Measurements from ENCODE around the gene EPB41L2. TPM values are rescaled to one million over a fixed set of nuclear protein-coding genes. Genes with fewer than 3 reads are reported as not detected.

Gene EPB41L2
- total RNA-seq, 1 donor from 2014 or later, result 61.6 TPM

- no peaks in the 10 kb centered on the region for H3K27me3 Mint-ChIP-seq
- TF ChIP-seq CTCF (IDR thresholded peaks at IDR 0.05; ENCODE audit: unreplicated experiment), result no peak
- no peak for DNase-seq (ENCODE audit: low spot score, unreplicated experiment)
- no peak overlapping the region for H3K27ac Mint-ChIP-seq
- peaks cover 2% of the 10 kb centered on the region for H3K36me3 Mint-ChIP-seq (ENCODE audit: insufficient read depth)
- H3K4me1 Mint-ChIP-seq (ENCODE audit: low read depth), result no peaks in the 10 kb centered on the region
- H3K4me3 Mint-ChIP-seq (ENCODE audit: low read depth), result no peak overlapping the region
- H3K9me3 Mint-ChIP-seq (ENCODE audit: low read depth), result peaks cover 3% of the 10 kb centered on the region
Measured at GRCh38 chr6:130961148-130961547, 101.9 kb downstream of the EPB41L2 start.

- Mint-ChIP-seq H3K27ac (no peak overlapping the region), H3K4me3 (ENCODE audit: low read depth) (no peak overlapping the region), H3K27me3 (no peaks in the 10 kb centered on the region), H3K4me1 (ENCODE audit: low read depth) (no peaks in the 10 kb centered on the region), H3K36me3 (ENCODE audit: insufficient read depth) (peaks cover 10% of the 10 kb centered on the region), H3K9me3 (ENCODE audit: low read depth) (peaks cover 3% of the 10 kb centered on the region)
- no peak for DNase-seq (ENCODE audit: low spot score, unreplicated experiment)
- no peak for TF ChIP-seq CTCF (IDR thresholded peaks at IDR 0.05; ENCODE audit: unreplicated experiment)
Measured at GRCh38 chr6:130959951-130960350, 103.1 kb downstream of the EPB41L2 start.

GRCh38 chr6:130958468-130958867, 104.6 kb downstream of the EPB41L2 start:
- no peaks in the 10 kb centered on the region for H3K4me1 Mint-ChIP-seq (ENCODE audit: low read depth)
- no peaks in the 10 kb centered on the region for H3K27me3 Mint-ChIP-seq
- no peak for TF ChIP-seq CTCF (IDR thresholded peaks at IDR 0.05; ENCODE audit: unreplicated experiment)

GRCh38 chr6:130955755-130956154, 107.3 kb downstream of the EPB41L2 start:
- DNase-seq (ENCODE audit: low spot score, unreplicated experiment), result no peak
- TF ChIP-seq CTCF (IDR thresholded peaks at IDR 0.05; ENCODE audit: unreplicated experiment), result no peak
- Mint-ChIP-seq H3K36me3 (ENCODE audit: insufficient read depth) (peaks cover 20% of the 10 kb centered on the region), H3K27me3 (no peaks in the 10 kb centered on the region), H3K9me3 (ENCODE audit: low read depth) (peaks cover 3% of the 10 kb centered on the region), H3K4me1 (ENCODE audit: low read depth) (no peaks in the 10 kb centered on the region), H3K27ac (no peak overlapping the region), H3K4me3 (ENCODE audit: low read depth) (no peak overlapping the region)

More at GRCh38 chr6:130958468-130958867, 104.6 kb downstream of the EPB41L2 start:
- Mint-ChIP-seq H3K36me3 (ENCODE audit: insufficient read depth) (peaks cover 13% of the 10 kb centered on the region), H3K9me3 (ENCODE audit: low read depth) (peaks cover 3% of the 10 kb centered on the region), H3K27ac (no peak overlapping the region), H3K4me3 (ENCODE audit: low read depth) (no peak overlapping the region)
- no peak for DNase-seq (ENCODE audit: low spot score, unreplicated experiment)

GRCh38 chr6:130949553-130949952, 113.5 kb downstream of the EPB41L2 start:
- H3K4me1 Mint-ChIP-seq (ENCODE audit: low read depth), result peaks cover 17% of the 10 kb centered on the region
- no peaks in the 10 kb centered on the region for H3K9me3 Mint-ChIP-seq (ENCODE audit: low read depth)
- no peak for TF ChIP-seq CTCF (IDR thresholded peaks at IDR 0.05; ENCODE audit: unreplicated experiment)
- no peak for DNase-seq (ENCODE audit: low spot score, unreplicated experiment)
- H3K4me3 Mint-ChIP-seq (ENCODE audit: low read depth), result no peak overlapping the region
- peaks cover 10% of the 10 kb centered on the region for H3K36me3 Mint-ChIP-seq (ENCODE audit: insufficient read depth)
- no peaks in the 10 kb centered on the region for H3K27me3 Mint-ChIP-seq
- no peak overlapping the region for H3K27ac Mint-ChIP-seq

Measured in progenitor cell of endocrine pancreas (in vitro differentiated cells).